ENCODE data around the gene DALRD3.

The DALRD3 gene

GRCh38 chr3:49017971-49018706 is at the start of gene DALRD3:
Gene DALRD3 (minus strand): TSS chr3:49018580. CDS start chr3:49018564, 16 bp downstream.
- H3K4me1 ChIP-seq (ENCODE audit: insufficient read depth, low read length): peaks cover 28% of the 10 kb centered on the region
- H2AFZ ChIP-seq (ENCODE audit: low read depth, low read length): peak within 1 kb of the TSS; percentile 6

GRCh38 chr3:49058011-49058410 is 39.6 kb upstream of the DALRD3 start:
- no peak overlapping the region for H3K4me3 ChIP-seq (ENCODE audit: low read length)
- H3K9me3 ChIP-seq (ENCODE audit: low read length): no peaks in the 10 kb centered on the region
- H3K4me1 ChIP-seq (ENCODE audit: insufficient read depth, low read length): no peaks in the 10 kb centered on the region
- H3K27me3 ChIP-seq (ENCODE audit: insufficient read depth, low read length): no peaks in the 10 kb centered on the region
- H3K36me3 ChIP-seq (ENCODE audit: insufficient read depth, low read length): peaks cover 63% of the 10 kb centered on the region
- H2AFZ ChIP-seq (ENCODE audit: low read depth, low read length): no peak overlapping the region

More at GRCh38 chr3:49017971-49018706, at the start of gene DALRD3:
- H3K27me3 ChIP-seq (ENCODE audit: insufficient read depth, low read length): no peaks in the 10 kb centered on the region
- peaks cover 41% of the 10 kb centered on the region for H3K36me3 ChIP-seq (ENCODE audit: insufficient read depth, low read length)
- H3K9me3 ChIP-seq (ENCODE audit: low read length): no peaks in the 10 kb centered on the region
- peak within 1 kb of the TSS; percentile 71 for H3K4me3 ChIP-seq (ENCODE audit: low read length)

GRCh38 chr3:49057268-49057667 is 38.9 kb upstream of the DALRD3 start:
- Histone ChIP-seq H2AFZ (ENCODE audit: low read depth, low read length) (no peak overlapping the region), H3K36me3 (ENCODE audit: insufficient read depth, low read length) (peaks cover 65% of the 10 kb centered on the region)

GRCh38 chr3:49054344-49054862 is 36.0 kb upstream of the DALRD3 start:
- no peaks in the 10 kb centered on the region for H3K9me3 ChIP-seq (ENCODE audit: low read length)
- H3K36me3 ChIP-seq (ENCODE audit: insufficient read depth, low read length): peaks cover 62% of the 10 kb centered on the region
- no peak overlapping the region for H3K4me3 ChIP-seq (ENCODE audit: low read length)
- H3K4me1 ChIP-seq (ENCODE audit: insufficient read depth, low read length): no peaks in the 10 kb centered on the region
- no peak overlapping the region for H2AFZ ChIP-seq (ENCODE audit: low read depth, low read length)
- H3K27me3 ChIP-seq (ENCODE audit: insufficient read depth, low read length): no peaks in the 10 kb centered on the region

More at GRCh38 chr3:49057268-49057667, 38.9 kb upstream of the DALRD3 start:
- no peak overlapping the region for H3K4me3 ChIP-seq (ENCODE audit: low read length)
- no peaks in the 10 kb centered on the region for H3K27me3 ChIP-seq (ENCODE audit: insufficient read depth, low read length)
- no peaks in the 10 kb centered on the region for H3K4me1 ChIP-seq (ENCODE audit: insufficient read depth, low read length)
- H3K9me3 ChIP-seq (ENCODE audit: low read length): no peaks in the 10 kb centered on the region

- Histone ChIP-seq H3K27me3 (ENCODE audit: insufficient read depth, low read length) (no peaks in the 10 kb centered on the region), H3K4me3 (ENCODE audit: low read length) (no peak overlapping the region), H3K4me1 (ENCODE audit: insufficient read depth, low read length) (no peaks in the 10 kb centered on the region), H3K9me3 (ENCODE audit: low read length) (no peaks in the 10 kb centered on the region), H3K36me3 (ENCODE audit: insufficient read depth, low read length) (peaks cover 60% of the 10 kb centered on the region), H2AFZ (ENCODE audit: low read depth, low read length) (no peak overlapping the region)
Observed at GRCh38 chr3:49053543-49053942, 35.2 kb upstream of the DALRD3 start.

GRCh38 chr3:49035281-49035680 is 16.9 kb upstream of the DALRD3 start:
- Histone ChIP-seq H2AFZ (ENCODE audit: low read depth, low read length) (no peak overlapping the region), H3K9me3 (ENCODE audit: low read length) (no peaks in the 10 kb centered on the region), H3K36me3 (ENCODE audit: insufficient read depth, low read length) (peaks cover 60% of the 10 kb centered on the region), H3K4me1 (ENCODE audit: insufficient read depth, low read length) (no peaks in the 10 kb centered on the region), H3K4me3 (ENCODE audit: low read length) (no peak overlapping the region), H3K27me3 (ENCODE audit: insufficient read depth, low read length) (no peaks in the 10 kb centered on the region)

- Histone ChIP-seq H3K9me3 (ENCODE audit: low read length) (no peaks in the 10 kb centered on the region), H3K36me3 (ENCODE audit: insufficient read depth, low read length) (peaks cover 59% of the 10 kb centered on the region), H3K27me3 (ENCODE audit: insufficient read depth, low read length) (no peaks in the 10 kb centered on the region), H3K4me3 (ENCODE audit: low read length) (no peak overlapping the region), H2AFZ (ENCODE audit: low read depth, low read length) (no peak overlapping the region), H3K4me1 (ENCODE audit: insufficient read depth, low read length) (peaks cover 3% of the 10 kb centered on the region)
Observed at GRCh38 chr3:49034650-49035049, 16.3 kb upstream of the DALRD3 start.

- H3K4me1 ChIP-seq (ENCODE audit: insufficient read depth, low read length): peaks cover 19% of the 10 kb centered on the region
- no peaks in the 10 kb centered on the region for H3K9me3 ChIP-seq (ENCODE audit: low read length)
- H3K4me3 ChIP-seq (ENCODE audit: low read length): no peak overlapping the region
- H3K36me3 ChIP-seq (ENCODE audit: insufficient read depth, low read length): peaks cover 56% of the 10 kb centered on the region
- H3K27me3 ChIP-seq (ENCODE audit: insufficient read depth, low read length): no peaks in the 10 kb centered on the region
- no peak overlapping the region for H2AFZ ChIP-seq (ENCODE audit: low read depth, low read length)
Observed at GRCh38 chr3:49032646-49033304, 14.4 kb upstream of the DALRD3 start.

- Histone ChIP-seq H2AFZ (ENCODE audit: low read depth, low read length) (no peak overlapping the region), H3K36me3 (ENCODE audit: insufficient read depth, low read length) (peaks cover 66% of the 10 kb centered on the region), H3K9me3 (ENCODE audit: low read length) (no peaks in the 10 kb centered on the region), H3K27me3 (ENCODE audit: insufficient read depth, low read length) (no peaks in the 10 kb centered on the region), H3K4me1 (ENCODE audit: insufficient read depth, low read length) (peaks cover 19% of the 10 kb centered on the region), H3K4me3 (ENCODE audit: low read length) (no peak overlapping the region)
Observed at GRCh38 chr3:49030321-49030720, 11.9 kb upstream of the DALRD3 start.

GRCh38 chr3:49029563-49029884 is 11.1 kb upstream of the DALRD3 start:
- Histone ChIP-seq H3K4me3 (ENCODE audit: low read length) (peak overlapping the region; percentile 63), H3K36me3 (ENCODE audit: insufficient read depth, low read length) (peaks cover 66% of the 10 kb centered on the region)

GRCh38 chr3:49028673-49029562 is 10.5 kb upstream of the DALRD3 start, which contains the start of gene IMPDH2:
Gene IMPDH2 (minus strand): TSS chr3:49029398. CDS start chr3:49029350, 48 bp downstream.
- H3K36me3 ChIP-seq (ENCODE audit: insufficient read depth, low read length): peaks cover 66% of the 10 kb centered on the region
- no peaks in the 10 kb centered on the region for H3K9me3 ChIP-seq (ENCODE audit: low read length)
- peaks cover 19% of the 10 kb centered on the region for H3K4me1 ChIP-seq (ENCODE audit: insufficient read depth, low read length)
- no peaks in the 10 kb centered on the region for H3K27me3 ChIP-seq (ENCODE audit: insufficient read depth, low read length)
- no peak within 1 kb of the TSS for H2AFZ ChIP-seq (ENCODE audit: low read depth, low read length)
- peak within 1 kb of the TSS; percentile 63 for H3K4me3 ChIP-seq (ENCODE audit: low read length)

More at GRCh38 chr3:49029563-49029884, 11.1 kb upstream of the DALRD3 start:
- H3K9me3 ChIP-seq (ENCODE audit: low read length): no peaks in the 10 kb centered on the region
- H2AFZ ChIP-seq (ENCODE audit: low read depth, low read length): no peak overlapping the region
- H3K27me3 ChIP-seq (ENCODE audit: insufficient read depth, low read length): no peaks in the 10 kb centered on the region
- peaks cover 19% of the 10 kb centered on the region for H3K4me1 ChIP-seq (ENCODE audit: insufficient read depth, low read length)

GRCh38 chr3:49028298-49028672 is 9.9 kb upstream of the DALRD3 start:
- H3K36me3 ChIP-seq (ENCODE audit: insufficient read depth, low read length): peaks cover 67% of the 10 kb centered on the region
- peaks cover 19% of the 10 kb centered on the region for H3K4me1 ChIP-seq (ENCODE audit: insufficient read depth, low read length)
- H3K27me3 ChIP-seq (ENCODE audit: insufficient read depth, low read length): no peaks in the 10 kb centered on the region
- H3K4me3 ChIP-seq (ENCODE audit: low read length): peak overlapping the region; percentile 63
- H3K9me3 ChIP-seq (ENCODE audit: low read length): no peaks in the 10 kb centered on the region
- no peak overlapping the region for H2AFZ ChIP-seq (ENCODE audit: low read depth, low read length)
